ENCODE data around the gene TOMM40.
A peak's percentile ranks its signal among the peaks of the same experiment; 100 is the strongest.
"Not testable (repeated sequence)": the region's sequence is repeated elsewhere in the genome, so short reads cannot be mapped to it uniquely, and the experiment has no call there.

Gene TOMM40

GRCh38 chr19:44897835-44898234, 6.8 kb downstream of the TOMM40 start:
- DNase-seq (ENCODE audit: low read depth in 2 of 2), result no peak

GRCh38 chr19:44900328-44901244, 9.5 kb downstream of the TOMM40 start:
- no peak for DNase-seq (ENCODE audit: low read depth in 2 of 2)

- DNase-seq (ENCODE audit: low read depth in 2 of 2), result no peak
Observed at GRCh38 chr19:44903216-44903601, 12.2 kb downstream of the TOMM40 start.

- peak in 1 of 2 experiments; percentile 5 for DNase-seq (ENCODE audit: low read depth in 2 of 2)
Observed at GRCh38 chr19:44903602-44904425, 12.8 kb downstream of the TOMM40 start.

GRCh38 chr19:44904426-44904994, 13.5 kb downstream of the TOMM40 start:
- no peak for DNase-seq (ENCODE audit: low read depth in 2 of 2)

- no peak for DNase-seq (ENCODE audit: low read depth in 2 of 2)
Observed at GRCh38 chr19:44905437-44906160, 14.5 kb downstream of the TOMM40 start, which contains the start of gene APOE. TSS of gene APOE (plus strand) at chr19:44905796. CDS start at chr19:44906625, 829 bp downstream.

- DNase-seq (ENCODE audit: low read depth in 2 of 2), result no peak
Observed at GRCh38 chr19:44907613-44908012, 16.6 kb downstream of the TOMM40 start.

GRCh38 chr19:44908074-44908835, 17.2 kb downstream of the TOMM40 start:
- DNase-seq (ENCODE audit: low read depth in 2 of 2), result no peak

GRCh38 chr19:44908836-44909261, 17.8 kb downstream of the TOMM40 start:
- DNase-seq (ENCODE audit: low read depth in 2 of 2), result no peak

- DNase-seq (ENCODE audit: low read depth in 2 of 2), result no peak
Observed at GRCh38 chr19:44909775-44910174, 18.7 kb downstream of the TOMM40 start.

GRCh38 chr19:44911896-44912295, 20.8 kb downstream of the TOMM40 start:
- not testable (repeated sequence) for DNase-seq (ENCODE audit: low read depth in 2 of 2)

- DNase-seq (ENCODE audit: low read depth in 2 of 2), result no peak
Observed at GRCh38 chr19:44912854-44913253, 21.8 kb downstream of the TOMM40 start.

GRCh38 chr19:44913512-44914432, 22.7 kb downstream of the TOMM40 start:
- not testable (repeated sequence) for DNase-seq (ENCODE audit: low read depth in 2 of 2)

GRCh38 chr19:44914433-44915206, 23.6 kb downstream of the TOMM40 start, which contains the start of gene APOC1:
TSS of gene APOC1 (plus strand) at chr19:44914608. CDS start at chr19:44914892, 284 bp downstream.
- DNase-seq (ENCODE audit: low read depth in 2 of 2), result peak; percentile 43 to 50

GRCh38 chr19:44924243-44924725, 33.2 kb downstream of the TOMM40 start:
- no peak for DNase-seq (ENCODE audit: low read depth in 2 of 2)

GRCh38 chr19:44925114-44925891, 34.2 kb downstream of the TOMM40 start:
- DNase-seq (ENCODE audit: low read depth in 2 of 2), result no peak

GRCh38 chr19:44926245-44927077, 35.4 kb downstream of the TOMM40 start:
- DNase-seq (ENCODE audit: low read depth in 2 of 2), result not testable (repeated sequence)

Measured in fibroblast of skin of left biceps (primary cell).